RWPE2 (cell line): Measurements from ENCODE around the gene SCAND1.

Experiments used
- ATAC-seq: fragments of 200-7000 bp; cut with Tn5 transposase; 3 replicates; pipeline ENCODE4 v1.9.1; 2021; ENCODE audit warnings: low read depth
- DNase-seq: peaks from one replicate; pipeline ENCODE4 v3.0.0-alpha.2; 2020; ENCODE audit warnings: low spot score
- H3K27ac ChIP-seq: fragments of 450-650 bp; 2 replicates; pipeline ENCODE4 v1.5.1; 2017; ENCODE audit warnings: mild to moderate bottlenecking; ENCODE audit not compliant: poor library complexity, severe bottlenecking
- H3K27me3 ChIP-seq: fragments of 250-450 bp; sonication (Bioruptor Pico); 2 replicates; pipeline ENCODE4 v1.5.1; 2021; ENCODE audit warnings: mild to moderate bottlenecking, moderate library complexity; ENCODE audit not compliant: insufficient read depth, poor library complexity, severe bottlenecking
- H3K36me3 ChIP-seq: fragments of 250-450 bp; sonication (Bioruptor Pico); 2 replicates; pipeline ENCODE4 v1.5.1; 2020; ENCODE audit warnings: low read depth, mild to moderate bottlenecking, moderate library complexity
- H3K4me1 ChIP-seq: fragments of 250-450 bp; sonication (Bioruptor Pico); 2 replicates; pipeline ENCODE4 v1.5.1; 2021; ENCODE audit warnings: mild to moderate bottlenecking, moderate library complexity; ENCODE audit not compliant: insufficient read depth, poor library complexity, severe bottlenecking
- H3K4me3 ChIP-seq: fragments of 250-450 bp; sonication (Bioruptor Pico); 2 replicates; pipeline ENCODE4 v1.5.1; 2021; ENCODE audit warnings: mild to moderate bottlenecking, moderate library complexity; ENCODE audit not compliant: severe bottlenecking
- H3K9me3 ChIP-seq: fragments of 250-450 bp; sonication (Bioruptor Pico); 2 replicates; pipeline ENCODE4 v1.5.1; 2021; ENCODE audit warnings: mild to moderate bottlenecking, moderate library complexity; ENCODE audit not compliant: severe bottlenecking
- TF ChIP-seq, protein P1 (sequence below): fragments of 450-650 bp; IDR thresholded peaks from one replicate; pipeline ENCODE4 v1.5.1; 2017; ENCODE audit warnings: mild to moderate bottlenecking, moderate library complexity; ENCODE audit not compliant: poor library complexity, severe bottlenecking

Gene SCAND1

DNA sequence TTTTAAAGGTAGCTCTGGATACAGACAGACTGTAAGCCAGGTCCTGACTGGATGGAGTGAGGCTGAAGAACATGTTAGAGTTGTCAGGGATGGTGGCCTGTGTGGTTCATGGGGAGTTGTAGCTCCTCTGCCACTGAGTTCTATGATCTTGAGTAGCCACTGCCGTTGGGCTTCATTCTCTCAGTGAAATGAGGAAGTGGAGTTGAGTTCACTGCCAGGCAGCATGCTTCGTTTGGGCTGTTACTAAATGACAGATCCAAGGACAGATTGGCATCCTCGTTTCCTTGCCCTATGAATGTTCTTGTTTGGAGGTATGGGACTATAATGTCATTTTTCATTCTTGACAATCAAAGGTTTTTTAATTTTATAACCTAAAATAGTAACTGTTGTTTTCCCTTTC lies 37.2 kb downstream of the SCAND1 start:
- TF ChIP-seq, protein P1, sequence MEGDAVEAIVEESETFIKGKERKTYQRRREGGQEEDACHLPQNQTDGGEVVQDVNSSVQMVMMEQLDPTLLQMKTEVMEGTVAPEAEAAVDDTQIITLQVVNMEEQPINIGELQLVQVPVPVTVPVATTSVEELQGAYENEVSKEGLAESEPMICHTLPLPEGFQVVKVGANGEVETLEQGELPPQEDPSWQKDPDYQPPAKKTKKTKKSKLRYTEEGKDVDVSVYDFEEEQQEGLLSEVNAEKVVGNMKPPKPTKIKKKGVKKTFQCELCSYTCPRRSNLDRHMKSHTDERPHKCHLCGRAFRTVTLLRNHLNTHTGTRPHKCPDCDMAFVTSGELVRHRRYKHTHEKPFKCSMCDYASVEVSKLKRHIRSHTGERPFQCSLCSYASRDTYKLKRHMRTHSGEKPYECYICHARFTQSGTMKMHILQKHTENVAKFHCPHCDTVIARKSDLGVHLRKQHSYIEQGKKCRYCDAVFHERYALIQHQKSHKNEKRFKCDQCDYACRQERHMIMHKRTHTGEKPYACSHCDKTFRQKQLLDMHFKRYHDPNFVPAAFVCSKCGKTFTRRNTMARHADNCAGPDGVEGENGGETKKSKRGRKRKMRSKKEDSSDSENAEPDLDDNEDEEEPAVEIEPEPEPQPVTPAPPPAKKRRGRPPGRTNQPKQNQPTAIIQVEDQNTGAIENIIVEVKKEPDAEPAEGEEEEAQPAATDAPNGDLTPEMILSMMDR: no peak
- Histone ChIP-seq H3K4me1 (no peaks in the 10 kb centered on the region), H3K36me3 (peaks cover 91% of the 10 kb centered on the region), H3K27me3 (no peaks in the 10 kb centered on the region), H3K4me3 (no peak overlapping the region), H3K9me3 (no peaks in the 10 kb centered on the region), H3K27ac (no peak overlapping the region)
- DNase-seq (no peak), ATAC-seq (no peak)

DNA sequence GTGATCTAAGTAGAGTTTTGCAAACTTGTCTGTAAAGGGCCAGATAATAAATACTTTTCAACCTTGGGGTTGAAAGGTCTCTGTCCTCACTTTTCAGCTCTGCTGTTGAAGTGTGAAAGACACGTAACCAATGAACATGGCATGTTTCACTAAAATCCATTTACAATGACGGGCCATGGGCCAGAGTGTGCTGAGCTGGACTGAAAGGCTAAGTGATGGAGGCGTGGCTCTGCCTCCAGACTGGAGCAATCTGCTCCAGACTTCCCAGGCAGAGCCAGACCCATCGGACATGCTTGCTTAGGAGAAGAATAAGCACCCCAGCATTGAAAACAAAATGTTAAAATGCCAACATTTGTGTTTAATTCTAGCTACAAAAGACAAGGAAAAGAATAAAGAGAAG lies 41.4 kb downstream of the SCAND1 start:
- Histone ChIP-seq H3K4me1 (no peaks in the 10 kb centered on the region), H3K27ac (no peak overlapping the region), H3K36me3 (peaks cover 78% of the 10 kb centered on the region), H3K4me3 (no peak overlapping the region), H3K9me3 (no peaks in the 10 kb centered on the region), H3K27me3 (no peaks in the 10 kb centered on the region)
- TF ChIP-seq, protein P1: no peak
- ATAC-seq (no peak), DNase-seq (no peak)

DNA sequence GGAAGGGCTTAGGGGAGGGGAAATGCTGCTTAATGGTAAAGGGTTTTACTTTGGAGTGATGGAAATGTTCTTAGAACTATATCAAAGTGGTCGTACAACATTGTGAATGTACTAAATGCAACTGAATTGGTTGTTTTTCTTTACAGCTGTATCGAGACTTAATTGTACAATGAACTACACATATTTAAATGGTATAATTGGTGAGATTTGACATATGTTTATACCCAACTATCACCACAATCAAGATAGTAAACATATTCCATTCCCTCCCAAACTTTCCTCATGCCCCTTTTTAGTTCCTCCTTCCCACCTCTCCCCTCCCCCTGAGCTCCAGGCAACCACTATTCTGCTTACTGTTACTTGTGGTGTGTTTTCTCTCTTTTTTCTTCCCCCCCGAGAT lies 44.0 kb downstream of the SCAND1 start:
- no peak overlapping the region for H3K27ac ChIP-seq
- H3K4me3 ChIP-seq: no peak overlapping the region
- ATAC-seq: no peak
- no peak for DNase-seq
- no peaks in the 10 kb centered on the region for H3K27me3 ChIP-seq
- TF ChIP-seq, protein P1: no peak
- H3K36me3 ChIP-seq: peaks cover 67% of the 10 kb centered on the region
- H3K9me3 ChIP-seq: no peaks in the 10 kb centered on the region
- H3K4me1 ChIP-seq: no peaks in the 10 kb centered on the region

DNA sequence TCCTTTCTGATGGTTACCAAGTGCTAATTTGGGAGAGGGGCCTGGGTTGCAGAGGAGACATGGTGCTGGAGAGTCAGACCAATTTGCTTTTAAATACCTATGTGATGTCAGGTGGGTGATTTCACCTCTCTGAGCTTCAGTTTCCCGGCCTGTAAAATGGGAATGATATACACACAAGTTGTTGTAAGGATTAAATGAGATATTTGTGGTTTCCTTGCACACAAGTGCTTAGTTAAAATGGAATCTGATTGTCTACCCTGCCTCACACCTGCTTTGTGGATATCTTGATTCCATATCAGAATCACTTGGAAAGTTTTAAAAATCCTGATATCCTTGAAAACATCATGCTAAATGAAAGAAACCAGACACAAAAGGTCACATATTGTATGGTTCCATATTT lies 44.5 kb downstream of the SCAND1 start:
- TF ChIP-seq, protein P1: no peak
- Histone ChIP-seq H3K36me3 (peaks cover 67% of the 10 kb centered on the region), H3K27me3 (no peaks in the 10 kb centered on the region), H3K4me3 (no peak overlapping the region), H3K4me1 (no peaks in the 10 kb centered on the region), H3K27ac (no peak overlapping the region), H3K9me3 (no peaks in the 10 kb centered on the region)
- DNase-seq (no peak), ATAC-seq (no peak)

DNA sequence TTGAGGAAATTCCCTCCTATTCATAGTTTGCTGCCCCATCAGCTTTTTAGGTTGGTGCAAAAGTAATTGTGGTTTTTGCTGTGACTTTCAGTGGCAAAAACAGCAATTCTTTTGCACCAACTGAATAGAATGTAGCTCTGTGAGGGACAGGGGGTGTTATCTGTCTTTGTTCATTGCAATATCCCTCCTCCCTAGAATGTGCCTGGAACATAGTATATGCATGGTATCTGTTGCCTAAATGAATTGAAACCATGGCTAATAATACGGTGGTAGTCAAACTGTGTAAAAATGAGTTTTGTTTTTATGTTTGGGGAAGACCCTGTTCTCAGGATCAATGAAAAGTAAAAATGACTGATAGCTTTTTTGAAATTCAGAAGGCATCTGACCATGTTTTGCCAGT lies 45.1 kb downstream of the SCAND1 start:
- Histone ChIP-seq H3K4me1 (no peaks in the 10 kb centered on the region), H3K4me3 (no peak overlapping the region), H3K9me3 (no peaks in the 10 kb centered on the region), H3K27me3 (no peaks in the 10 kb centered on the region), H3K36me3 (peaks cover 62% of the 10 kb centered on the region), H3K27ac (no peak overlapping the region)
- no peak for ATAC-seq
- no peak for DNase-seq
- TF ChIP-seq, protein P1: no peak
